B cell (primary cell): ENCODE results near the gene PLG.

Experiments
- CTCF ChIP-seq: fragments of 200-600 bp; IDR thresholded peaks from one replicate; pipeline ENCODE4 v1.8.0; 2022; ENCODE audit warnings: antibody characterized with exemption, mild to moderate bottlenecking
- EZH2 ChIP-seq: IDR thresholded peaks from 2 replicates; pipeline ENCODE4 v1.6.1; 2012; ENCODE audit warnings: borderline replicate concordance, low read depth, mild to moderate bottlenecking, moderate library complexity, low read length; ENCODE audit not compliant: insufficient read depth, poor library complexity, severe bottlenecking

- TF ChIP-seq CTCF (no peak), EZH2 (no peak)
These were observed 87.4 kb downstream of the PLG start for GRCh38 chr6:160789263-160790027.
